ENCODE measurements around the gene TRIM47.

DNA sequence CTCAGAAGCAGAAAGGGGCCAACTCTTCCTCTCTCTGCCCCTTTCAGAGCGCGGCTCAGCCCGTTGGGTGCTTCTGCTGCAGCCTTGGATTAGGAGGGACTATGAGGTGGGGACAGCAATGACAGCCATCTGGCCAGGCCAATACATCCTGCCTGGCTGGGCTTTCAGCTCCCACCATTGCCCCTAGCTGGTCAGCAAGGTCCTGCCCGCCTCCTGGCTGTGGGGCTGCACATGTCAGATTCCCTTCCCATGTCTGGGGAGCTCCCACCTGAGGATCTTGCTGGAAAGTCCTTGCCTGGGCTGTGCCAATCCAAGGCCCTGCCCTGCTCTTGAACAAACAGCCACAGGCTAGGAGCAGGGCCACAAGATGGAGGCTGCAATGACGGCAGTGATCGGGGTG, 10.1 kb upstream of the TRIM47 start:
- TF ChIP-seq CTCF (IDR thresholded peaks at IDR 0.05) (no peak), POLR2A (IDR thresholded peaks at IDR 0.05) (no peak)
